GM18520 (cell line): ENCODE results near the gene LRCH3.

Experiments
- ATAC-seq: cut with Tn5 transposase; IDR thresholded peaks from one replicate; pipeline ENCODE4 v1.9.1; 2021; ENCODE audit not compliant: unreplicated experiment

The LRCH3 gene

GRCh38 chr3:197833930-197834715 is 43.1 kb downstream of the LRCH3 start:
- ATAC-seq, result no peak

- ATAC-seq, result no peak
Observed at GRCh38 chr3:197835509-197835908, 44.5 kb downstream of the LRCH3 start.

- no peak for ATAC-seq
Observed at GRCh38 chr3:197836244-197836643, 45.2 kb downstream of the LRCH3 start.

- no peak for ATAC-seq
Observed at GRCh38 chr3:197837282-197837681, 46.2 kb downstream of the LRCH3 start.

- ATAC-seq, result no peak
Observed at GRCh38 chr3:197841789-197842188, 50.7 kb downstream of the LRCH3 start.

- ATAC-seq, result no peak
Observed at GRCh38 chr3:197846491-197846890, 55.4 kb downstream of the LRCH3 start.

- ATAC-seq, result peak; percentile 58
Observed at GRCh38 chr3:197847866-197848401, 56.9 kb downstream of the LRCH3 start.

- ATAC-seq, result no peak
Observed at GRCh38 chr3:197854596-197855343, 63.7 kb downstream of the LRCH3 start.

GRCh38 chr3:197855571-197855970 is 64.5 kb downstream of the LRCH3 start:
- no peak for ATAC-seq

- no peak for ATAC-seq
Observed at GRCh38 chr3:197856199-197856816, 65.3 kb downstream of the LRCH3 start.

GRCh38 chr3:197858133-197858532 is 67.1 kb downstream of the LRCH3 start:
- no peak for ATAC-seq

- no peak for ATAC-seq
Observed at GRCh38 chr3:197858598-197858997, 67.5 kb downstream of the LRCH3 start.

- no peak for ATAC-seq
Observed at GRCh38 chr3:197866035-197866434, 75.0 kb downstream of the LRCH3 start.

GRCh38 chr3:197873329-197873728 is 82.3 kb downstream of the LRCH3 start:
- no peak for ATAC-seq

- ATAC-seq, result no peak
Observed at GRCh38 chr3:197874064-197874463, 83.0 kb downstream of the LRCH3 start.

GRCh38 chr3:197874653-197875052 is 83.6 kb downstream of the LRCH3 start:
- ATAC-seq, result no peak

GRCh38 chr3:197877902-197878301 is 86.8 kb downstream of the LRCH3 start:
- ATAC-seq, result no peak

- ATAC-seq, result no peak
Observed at GRCh38 chr3:197878427-197878826, 87.4 kb downstream of the LRCH3 start.

- ATAC-seq, result no peak
Observed at GRCh38 chr3:197880491-197881269, 89.6 kb downstream of the LRCH3 start.

- no peak for ATAC-seq
Observed at GRCh38 chr3:197881270-197881969, 90.4 kb downstream of the LRCH3 start.
